Pancreas (tissue), 10 donors: Measurements from ENCODE around the gene RET. TPM values are rescaled to one million over a fixed set of nuclear protein-coding genes. Genes with fewer than 3 reads are reported as not detected.

Experiments used
- ATAC-seq, 4 donors: fragments of 200-7000 bp; cut with Tn5 transposase; one replicate each; pipeline versions ENCODE4 v1.8.0 to v1.9.1; 2020; ENCODE audit warnings: mild to moderate bottlenecking in 4 of 4, moderate library complexity in 4 of 4
- DNase-seq, 6 donors: peaks; one replicate each; pipeline ENCODE4 v3.0.0-alpha.2; 2020
- FAIRE-seq: peaks from 2 replicates; lab custom pipeline; 2012; peaks lifted over from hg19 to GRCh38; lab: Jason Lieb, UNC
- H3K27ac ChIP-seq, 4 donors: fragments of 200-600 bp; sonication (generic); 1 replicate in 3 of 4; 2 replicates in 1 of 4; pipeline versions ENCODE4 v1.5.0 to v1.8.0; 2020
- H3K27me3 ChIP-seq, 4 donors: fragments of 200-600 bp; one replicate each; pipeline ENCODE4 v1.8.0; 2021
- H3K36me3 ChIP-seq, 3 donors: fragments of 200-600 bp; sonication (generic) in 1 of 3; one replicate each; pipeline versions ENCODE4 v1.5.0 to v1.8.0; 2020 to 2021
- H3K4me1 ChIP-seq, 3 donors: fragments of 200-600 bp; one replicate each; pipeline ENCODE4 v1.8.0; 2021
- H3K4me3 ChIP-seq, 4 donors: fragments of 200-600 bp; sonication (generic) in 2 of 4; one replicate each; pipeline versions ENCODE4 v1.5.0 to v1.8.0; 2020 to 2021
- H3K9me3 ChIP-seq, 4 donors: fragments of 200-600 bp; one replicate each; pipeline ENCODE4 v1.8.0; 2021
- CTCF ChIP-seq, 4 donors: fragments of 200-600 bp; sonication (generic) in 3 of 4; IDR thresholded peaks; one replicate each; pipeline versions ENCODE4 v1.5.0 to v1.8.0; 2021; ENCODE audit warnings: antibody characterized with exemption in 4 of 4
- WGBS, 2 donors: extraction: QIAGEN DNeasy Blood & Tissue Kit; methylation state at CpG; one replicate each; pipeline ENCODE4 v1.1.7; 2013; 5-methylcytosine and 5-hydroxymethylcytosine counted together
- intact Hi-C, 3 donors: fragments of 100-400 bp; cut with DNase I; formaldehyde crosslinking; loops; one replicate each; pipeline versions ENCODE4 v1.11.1 to v1.14.2; 2022
- polyA plus RNA-seq, 2 donors: library from polyadenylated mRNA; stranded (reverse); fragments of 200-250 nt; gene quantifications; one replicate each; pipeline ENCODE4 v1.2.3, GENCODE V29; 2013
- total RNA-seq, 6 donors: library from RNA; stranded (reverse); fragmentation: NEBNext Ultra II Directional in 4 of 6; extraction: Animal tissue kit (Norgen Biotek cat#: 25700) in 4 of 6; gene quantifications; one replicate each; pipeline versions ENCODE4 v1.2.1 to v1.2.4, GENCODE V29; 2021 to 2023
- donor health status: healthy with polysubstance abuse.
- donor health status: DM: no; HTN: no; CAD: no; lungs with moderate emphysema.
- donor health status: DM: no; HTN: no; CAD: no.
- donor health status: control.
- donor health status: control.
- donor health status: Bipolar disorder and iron deficiency.
- donor health status: DM: yes; HTN: yes; CAD: no.
- donor health status: DM: no; HTN: no; CAD: no.
- donor health status: DM: no; HTN: no; CAD: no.
- donor health status: DM: yes; HTN: yes; CAD: no.

RET gene
- total and polyA plus RNA-seq, 8 donors, result 0.32 to 4.4 (median 0.83) TPM

GRCh38 chr10:43117031-43117776 lies 40.3 kb downstream of the RET start:
- Histone ChIP-seq H3K4me3 (no peak overlapping the region), H3K4me1 (no peaks in the 10 kb centered on the region), H3K27me3 (no peaks in the 10 kb centered on the region), H3K36me3 (no peaks in the 10 kb centered on the region), H3K9me3 (no peaks in the 10 kb centered on the region), H3K27ac (no peak overlapping the region)
- no peak for FAIRE-seq
- ATAC-seq, result no peak
- TF ChIP-seq CTCF (IDR thresholded peaks at IDR 0.05), result no peak
- WGBS, 2 donors, result 70% methylated on average over 9 of the region's 9 CpGs
- intact Hi-C loops, result loop anchor here in 1 of 3 donors (10.0 kb wide), 1 partner anchor 242 kb away; no protein-coding TSS in a partner anchor
- peak in 2 of 6 donors; percentile 9 to 49 for DNase-seq

DNA sequence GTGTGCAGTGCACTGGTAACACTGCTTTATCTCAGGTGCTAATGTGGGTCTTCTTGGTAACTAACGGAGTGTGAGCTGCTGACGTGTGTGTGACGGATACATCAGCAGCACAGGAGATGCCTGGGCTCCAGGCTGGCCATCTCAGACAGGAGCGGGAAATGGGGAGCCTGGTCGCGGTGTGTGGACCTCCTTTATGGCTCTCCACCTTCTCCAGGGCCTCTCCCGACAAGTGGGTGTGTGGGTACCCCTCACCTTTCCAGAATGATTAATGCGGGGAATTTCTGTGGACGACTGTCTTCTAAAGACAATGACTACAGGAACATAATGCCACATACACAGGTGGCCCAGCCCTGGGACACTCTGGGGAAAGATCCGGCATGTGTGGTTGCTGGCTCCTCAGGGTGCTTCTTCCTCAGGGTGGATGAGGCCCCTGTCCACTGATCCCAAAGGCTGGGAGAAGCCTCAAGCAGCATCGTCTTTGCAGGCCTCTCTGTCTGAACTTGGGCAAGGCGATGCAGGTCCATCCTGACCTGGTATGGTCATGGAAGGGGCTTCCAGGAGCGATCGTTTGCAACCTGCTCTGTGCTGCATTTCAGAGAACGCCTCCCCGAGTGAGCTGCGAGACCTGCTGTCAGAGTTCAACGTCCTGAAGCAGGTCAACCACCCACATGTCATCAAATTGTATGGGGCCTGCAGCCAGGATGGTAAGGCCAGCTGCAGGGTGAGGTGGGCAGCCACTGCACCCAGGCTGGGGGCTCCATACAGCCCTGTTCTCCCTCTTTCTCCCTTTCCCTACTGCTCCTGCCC lies 41.1 kb downstream of the RET start:
- DNase-seq (no peak), ATAC-seq (no peak)
- 72 to 84% methylated on average over 18 of the region's 18 CpGs for WGBS, 2 donors

DNA sequence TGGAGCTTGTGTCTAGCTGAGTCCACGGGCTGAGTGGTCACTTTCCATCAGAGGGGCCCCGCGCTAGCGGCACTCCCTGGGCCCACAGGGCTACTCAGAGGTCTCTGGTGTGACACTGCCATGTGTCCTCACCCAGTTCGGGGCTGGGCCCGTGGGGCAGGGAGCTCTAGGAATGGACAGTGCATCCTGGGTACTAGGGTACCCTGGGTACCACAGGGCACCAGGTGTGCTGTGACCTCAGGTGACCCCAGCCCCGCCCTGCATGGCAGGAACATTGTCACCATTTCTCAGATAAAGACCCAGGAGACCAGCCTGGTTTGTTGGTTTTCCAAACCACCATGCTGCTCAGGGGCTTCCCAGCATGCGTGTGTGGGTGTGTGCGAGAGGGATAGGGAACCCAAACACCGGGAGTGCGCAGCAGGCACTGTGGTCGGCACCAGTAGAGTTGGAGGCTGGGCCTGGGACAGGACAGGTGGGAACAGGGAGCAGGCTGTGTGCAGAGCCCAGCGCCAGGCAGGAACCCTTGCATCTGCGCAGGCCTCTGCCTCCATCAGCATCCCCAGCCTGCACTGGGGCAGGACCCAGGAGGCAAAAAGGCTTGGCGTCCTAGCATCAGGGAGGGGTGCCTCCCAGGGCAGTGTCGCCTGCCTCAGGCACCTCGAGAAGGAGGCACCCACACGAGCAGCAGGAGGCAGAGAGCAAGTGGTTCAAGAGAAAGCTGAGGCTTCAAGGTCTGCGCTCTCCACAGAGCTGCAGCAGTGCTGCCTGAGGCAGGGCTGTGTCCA lies 42.0 kb downstream of the RET start:
- ATAC-seq, result no peak
- H3K27ac ChIP-seq, result no peak overlapping the region
- intact Hi-C loops, result loop anchor here in 1 of 3 donors (10.0 kb wide), 1 partner anchor 244 kb away; no protein-coding TSS in a partner anchor
- no peak for FAIRE-seq
- no peaks in the 10 kb centered on the region for H3K9me3 ChIP-seq
- no peaks in the 10 kb centered on the region for H3K4me1 ChIP-seq
- H3K36me3 ChIP-seq, result no peaks in the 10 kb centered on the region
- 79 to 81% methylated on average over 19 of the region's 19 CpGs for WGBS, 2 donors
- TF ChIP-seq CTCF (IDR thresholded peaks at IDR 0.05), result no peak
- DNase-seq, result peak in 3 of 6 donors; percentile 9 to 60 (median 50)
- no peak overlapping the region for H3K4me3 ChIP-seq
- no peaks in the 10 kb centered on the region for H3K27me3 ChIP-seq

More for the DNA sequence above, 41.1 kb downstream of the RET start:
- no peaks in the 10 kb centered on the region for H3K9me3 ChIP-seq
- H3K4me1 ChIP-seq, result no peaks in the 10 kb centered on the region
- H3K27ac ChIP-seq, result no peak overlapping the region
- no peaks in the 10 kb centered on the region for H3K36me3 ChIP-seq
- no peaks in the 10 kb centered on the region for H3K27me3 ChIP-seq
- intact Hi-C loops, result loop anchor here in 1 of 3 donors (10.0 kb wide), 1 partner anchor 243 kb away; no protein-coding TSS in a partner anchor
- H3K4me3 ChIP-seq, result no peak overlapping the region
- no peak for TF ChIP-seq CTCF (IDR thresholded peaks at IDR 0.05)
- FAIRE-seq, result no peak

DNA sequence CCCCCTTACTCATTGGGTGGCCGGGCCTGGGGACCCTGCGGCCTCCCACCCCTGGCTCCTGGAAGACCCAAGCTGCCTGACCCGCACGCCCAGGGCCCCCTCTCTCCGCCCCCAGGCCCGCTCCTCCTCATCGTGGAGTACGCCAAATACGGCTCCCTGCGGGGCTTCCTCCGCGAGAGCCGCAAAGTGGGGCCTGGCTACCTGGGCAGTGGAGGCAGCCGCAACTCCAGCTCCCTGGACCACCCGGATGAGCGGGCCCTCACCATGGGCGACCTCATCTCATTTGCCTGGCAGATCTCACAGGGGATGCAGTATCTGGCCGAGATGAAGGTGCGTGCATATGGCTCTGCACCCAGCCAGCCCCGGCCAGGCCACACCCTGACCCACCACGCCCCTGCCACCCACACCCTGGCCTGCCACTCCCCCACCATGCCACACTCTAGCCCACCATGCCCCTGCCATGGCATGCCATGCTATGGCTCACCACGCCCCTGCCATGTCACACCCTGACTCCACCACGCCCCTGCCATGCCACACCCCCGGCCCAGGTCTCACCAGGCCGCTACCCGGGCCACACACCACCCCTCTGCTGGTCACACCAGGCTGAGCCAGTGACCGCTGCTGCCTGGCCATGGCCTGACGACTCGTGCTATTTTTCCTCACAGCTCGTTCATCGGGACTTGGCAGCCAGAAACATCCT lies 42.7 kb downstream of the RET start:
- DNase-seq (peak in 3 of 6 donors; percentile 18 to 71 (median 53)), ATAC-seq (no peak), FAIRE-seq (no peak)
- Histone ChIP-seq H3K9me3 (no peaks in the 10 kb centered on the region), H3K4me1 (no peaks in the 10 kb centered on the region), H3K27ac (no peak overlapping the region), H3K27me3 (no peaks in the 10 kb centered on the region), H3K4me3 (no peak overlapping the region), H3K36me3 (no peaks in the 10 kb centered on the region)
- WGBS, 2 donors, result 87 to 91% methylated on average over 29 to 31 of the region's 31 CpGs
- intact Hi-C loops, result loop anchor here in 1 of 3 donors (10.0 kb wide), 1 partner anchor 245 kb away; no protein-coding TSS in a partner anchor
- TF ChIP-seq CTCF (IDR thresholded peaks at IDR 0.05), result no peak
